GM19395 (cell line): ENCODE results near the gene STAC.

Experiments
- ATAC-seq: cut with Tn5 transposase; IDR thresholded peaks from one replicate; pipeline ENCODE4 v1.9.1; 2021; ENCODE audit warnings: mild to moderate bottlenecking, moderate library complexity; ENCODE audit not compliant: unreplicated experiment

STAC gene

GRCh38 chr3:36511791-36512486, 131.6 kb downstream of the STAC start:
- ATAC-seq, result no peak

GRCh38 chr3:36512555-36512954, 132.3 kb downstream of the STAC start:
- ATAC-seq, result no peak

GRCh38 chr3:36514171-36514570, 133.9 kb downstream of the STAC start:
- ATAC-seq, result no peak

- no peak for ATAC-seq
Measured at GRCh38 chr3:36519682-36520081, 139.4 kb downstream of the STAC start.

GRCh38 chr3:36520241-36521006, 140.1 kb downstream of the STAC start:
- ATAC-seq, result no peak

GRCh38 chr3:36521007-36521379, 140.7 kb downstream of the STAC start:
- no peak for ATAC-seq

GRCh38 chr3:36524560-36524959, 144.3 kb downstream of the STAC start:
- ATAC-seq, result no peak

- no peak for ATAC-seq
Measured at GRCh38 chr3:36525115-36525801, 145.0 kb downstream of the STAC start.

- ATAC-seq, result no peak
Measured at GRCh38 chr3:36538136-36538749, 157.9 kb downstream of the STAC start.

GRCh38 chr3:36540888-36541518, 160.7 kb downstream of the STAC start:
- no peak for ATAC-seq

- no peak for ATAC-seq
Measured at GRCh38 chr3:36542186-36542585, 161.9 kb downstream of the STAC start.

- ATAC-seq, result no peak
Measured at GRCh38 chr3:36543276-36543997, 163.1 kb downstream of the STAC start.

GRCh38 chr3:36546226-36546625, 165.9 kb downstream of the STAC start:
- no peak for ATAC-seq

- ATAC-seq, result no peak
Measured at GRCh38 chr3:36548712-36549111, 168.4 kb downstream of the STAC start.

- peak; percentile 92 for ATAC-seq
Measured at GRCh38 chr3:36557021-36557707, 176.9 kb downstream of the STAC start.

GRCh38 chr3:36557708-36558421, 177.6 kb downstream of the STAC start:
- peak; percentile 12 for ATAC-seq

- ATAC-seq, result no peak
Measured at GRCh38 chr3:36558961-36559360, 178.7 kb downstream of the STAC start.

GRCh38 chr3:36560685-36561084, 180.4 kb downstream of the STAC start:
- ATAC-seq, result no peak

GRCh38 chr3:36561601-36562000, 181.3 kb downstream of the STAC start:
- no peak for ATAC-seq
